GM19239 (cell line): ENCODE measurements around the gene CLCN5.
A peak's percentile ranks its signal among the peaks of the same experiment; 100 is the strongest.

Source experiments
- DNase-seq: peaks from one replicate; pipeline ENCODE4 v3.0.0; 2011; ENCODE audit warnings: low spot score; ENCODE audit not compliant: insufficient read length
- FAIRE-seq: peaks from 2 replicates; lab custom pipeline; 2011; peaks lifted over from hg19 to GRCh38; lab: Jason Lieb, UNC

CLCN5 gene

GRCh38 chrX:50072110-50072509 lies 149.7 kb downstream of the CLCN5 start:
- peak; percentile 80 for FAIRE-seq

GRCh38 chrX:50073601-50074000 lies 151.2 kb downstream of the CLCN5 start:
- DNase-seq (no peak), FAIRE-seq (no peak)

More at GRCh38 chrX:50072110-50072509, 149.7 kb downstream of the CLCN5 start:
- DNase-seq = no peak

GRCh38 chrX:50075630-50076339 lies 153.4 kb downstream of the CLCN5 start:
- DNase-seq (no peak), FAIRE-seq (no peak)

GRCh38 chrX:50081282-50081889 lies 159.0 kb downstream of the CLCN5 start:
- no peak for DNase-seq
- peak; percentile 48 for FAIRE-seq

- DNase-seq (no peak), FAIRE-seq (peak; percentile 68)
Observed at GRCh38 chrX:50082741-50083140, 160.3 kb downstream of the CLCN5 start.

GRCh38 chrX:50088645-50089044 lies 166.2 kb downstream of the CLCN5 start:
- no peak for DNase-seq
- FAIRE-seq = no peak

GRCh38 chrX:50093625-50094024 lies 171.2 kb downstream of the CLCN5 start:
- FAIRE-seq (no peak), DNase-seq (no peak)

- DNase-seq = no peak
- no peak for FAIRE-seq
Observed at GRCh38 chrX:50097071-50097470, 174.7 kb downstream of the CLCN5 start.

- FAIRE-seq = no peak
- no peak for DNase-seq
Observed at GRCh38 chrX:50098241-50098640, 175.8 kb downstream of the CLCN5 start.

GRCh38 chrX:50098749-50099148 lies 176.4 kb downstream of the CLCN5 start:
- FAIRE-seq (no peak), DNase-seq (no peak)

GRCh38 chrX:50099331-50099730 lies 176.9 kb downstream of the CLCN5 start:
- DNase-seq (no peak), FAIRE-seq (no peak)

GRCh38 chrX:50100188-50100587 lies 177.8 kb downstream of the CLCN5 start:
- DNase-seq (no peak), FAIRE-seq (peak; percentile 8)

GRCh38 chrX:50103176-50103575 lies 180.8 kb downstream of the CLCN5 start:
- DNase-seq (no peak), FAIRE-seq (no peak)

- DNase-seq = no peak
Observed at GRCh38 chrX:50103866-50104566, 181.6 kb downstream of the CLCN5 start.

GRCh38 chrX:50106051-50106675 lies 183.8 kb downstream of the CLCN5 start:
- FAIRE-seq (no peak), DNase-seq (no peak)

More at GRCh38 chrX:50103866-50104566, 181.6 kb downstream of the CLCN5 start:
- no peak for FAIRE-seq

- no peak for DNase-seq
- no peak for FAIRE-seq
Observed at GRCh38 chrX:50107470-50107869, 185.1 kb downstream of the CLCN5 start.

GRCh38 chrX:50108264-50108663 lies 185.9 kb downstream of the CLCN5 start:
- FAIRE-seq = no peak
- DNase-seq = no peak

- FAIRE-seq (no peak), DNase-seq (no peak)
Observed at GRCh38 chrX:50111742-50112141, 189.3 kb downstream of the CLCN5 start.

- FAIRE-seq (no peak), DNase-seq (no peak)
Observed at GRCh38 chrX:50114113-50114512, 191.7 kb downstream of the CLCN5 start.

- DNase-seq (no peak), FAIRE-seq (no peak)
Observed at GRCh38 chrX:50115973-50116372, 193.6 kb downstream of the CLCN5 start.

- no peak for FAIRE-seq
- no peak for DNase-seq
Observed at GRCh38 chrX:50117476-50117875, 195.1 kb downstream of the CLCN5 start.
